Fibroblast of villous mesenchyme (primary cell): ENCODE measurements around the gene CRTC3. TPM values are rescaled to one million over a fixed set of nuclear protein-coding genes. Genes with fewer than 3 reads are reported as not detected.

Source experiments
- DNase-seq: peaks from one replicate; pipeline ENCODE4 v3.0.0-alpha.2; 2010; ENCODE audit warnings: low read depth
- H3K4me3 ChIP-seq: 2 replicates; pipeline ENCODE4 v1.5.1; 2011; ENCODE audit warnings: low read depth, mild to moderate bottlenecking, low read length
- CTCF ChIP-seq: IDR thresholded peaks from 2 replicates; pipeline ENCODE4 v1.5.1; 2012; ENCODE audit warnings: low read depth, mild to moderate bottlenecking, low read length; ENCODE audit not compliant: insufficient read depth
- total RNA-seq: library from RNA; depleted of rRNA; stranded (reverse); fragments of >200 nt; gene quantifications from 2 replicates; pipeline ENCODE4 v1.2.3, GENCODE V29; 2012

CRTC3 gene
- total RNA-seq, 1 donor = 21.2 TPM

GRCh38 chr15:90674476-90674875 lies 144.8 kb downstream of the CRTC3 start:
- no peak overlapping the region for H3K4me3 ChIP-seq
- peak; percentile 24 for DNase-seq
- no peak for TF ChIP-seq CTCF

- no peak for DNase-seq
- no peak for TF ChIP-seq CTCF
- no peak overlapping the region for H3K4me3 ChIP-seq
These were observed 145.7 kb downstream of the CRTC3 start for GRCh38 chr15:90675464-90675863.

- TF ChIP-seq CTCF = no peak
- no peak overlapping the region for H3K4me3 ChIP-seq
- no peak for DNase-seq
These were observed 148.4 kb downstream of the CRTC3 start for GRCh38 chr15:90677807-90678790.

- H3K4me3 ChIP-seq = no peak overlapping the region
- no peak for TF ChIP-seq CTCF
- no peak for DNase-seq
These were observed 150.2 kb downstream of the CRTC3 start for GRCh38 chr15:90679959-90680358.

GRCh38 chr15:90680371-90680935 lies 150.7 kb downstream of the CRTC3 start:
- no peak for TF ChIP-seq CTCF
- peak; percentile 95 for DNase-seq
- no peak overlapping the region for H3K4me3 ChIP-seq

- no peak overlapping the region for H3K4me3 ChIP-seq
- TF ChIP-seq CTCF = no peak
- no peak for DNase-seq
These were observed 151.3 kb downstream of the CRTC3 start for GRCh38 chr15:90681056-90681455.
